ENCODE results near the gene VIT.

DNA sequence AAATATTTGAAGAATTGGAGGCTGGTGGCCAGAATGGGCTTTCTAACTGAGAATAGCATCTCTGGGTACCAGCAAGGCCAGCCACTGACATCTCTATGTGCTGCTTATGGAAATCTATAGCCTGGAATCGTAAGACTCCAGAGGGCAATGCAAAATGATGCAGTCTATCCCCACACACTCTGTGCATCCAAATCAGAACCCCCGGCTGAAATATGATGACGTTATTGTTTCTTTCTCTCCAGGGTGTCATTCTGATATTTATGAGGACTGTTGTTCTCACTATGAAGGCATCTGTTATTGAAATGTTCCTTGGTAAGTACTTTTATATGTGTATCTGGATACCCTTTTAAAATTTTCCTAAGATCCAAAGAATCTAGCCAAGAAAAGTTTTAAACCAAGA lies 19.6 kb downstream of the VIT start:
- TF ChIP-seq, protein P1, sequence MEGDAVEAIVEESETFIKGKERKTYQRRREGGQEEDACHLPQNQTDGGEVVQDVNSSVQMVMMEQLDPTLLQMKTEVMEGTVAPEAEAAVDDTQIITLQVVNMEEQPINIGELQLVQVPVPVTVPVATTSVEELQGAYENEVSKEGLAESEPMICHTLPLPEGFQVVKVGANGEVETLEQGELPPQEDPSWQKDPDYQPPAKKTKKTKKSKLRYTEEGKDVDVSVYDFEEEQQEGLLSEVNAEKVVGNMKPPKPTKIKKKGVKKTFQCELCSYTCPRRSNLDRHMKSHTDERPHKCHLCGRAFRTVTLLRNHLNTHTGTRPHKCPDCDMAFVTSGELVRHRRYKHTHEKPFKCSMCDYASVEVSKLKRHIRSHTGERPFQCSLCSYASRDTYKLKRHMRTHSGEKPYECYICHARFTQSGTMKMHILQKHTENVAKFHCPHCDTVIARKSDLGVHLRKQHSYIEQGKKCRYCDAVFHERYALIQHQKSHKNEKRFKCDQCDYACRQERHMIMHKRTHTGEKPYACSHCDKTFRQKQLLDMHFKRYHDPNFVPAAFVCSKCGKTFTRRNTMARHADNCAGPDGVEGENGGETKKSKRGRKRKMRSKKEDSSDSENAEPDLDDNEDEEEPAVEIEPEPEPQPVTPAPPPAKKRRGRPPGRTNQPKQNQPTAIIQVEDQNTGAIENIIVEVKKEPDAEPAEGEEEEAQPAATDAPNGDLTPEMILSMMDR (IDR thresholded peaks at IDR 0.05): no peak
- no peak for TF ChIP-seq POLR2AphosphoS5 (IDR thresholded peaks at IDR 0.05)
- TF ChIP-seq POLR2A (IDR thresholded peaks at IDR 0.05): no peak

Measured in prostate gland (tissue), 2 donors.